Endothelial cell of hepatic sinusoid (primary cell): ENCODE results near the gene RASGRF2.

ENCODE experiments used
- in situ Hi-C: cut with HindIII; loops from 2 replicates; pipeline ENCODE4 v1.10.0; 2017; ENCODE audit warnings: low sequenced_read_pairs

The RASGRF2 gene

DNA sequence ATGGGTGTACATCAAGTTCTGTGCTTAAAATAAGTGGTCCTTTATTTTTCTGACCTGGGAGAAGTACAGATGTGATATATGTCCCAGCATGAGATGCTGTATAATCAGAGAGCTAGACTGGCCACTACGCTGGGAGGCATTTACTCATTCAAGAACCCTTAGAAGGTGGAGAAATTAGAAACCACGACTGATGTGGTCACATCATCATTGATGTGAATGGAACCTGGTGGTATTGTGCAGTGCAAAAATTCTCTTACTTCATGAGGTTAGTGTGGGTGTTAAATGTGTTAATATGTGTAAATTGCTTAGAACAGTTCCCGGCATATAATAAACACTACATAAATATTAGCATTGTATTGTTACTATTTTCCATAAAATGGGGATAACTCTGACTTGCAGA, 203.5 kb downstream of the RASGRF2 start:
- in situ Hi-C loops = no loop called here

DNA sequence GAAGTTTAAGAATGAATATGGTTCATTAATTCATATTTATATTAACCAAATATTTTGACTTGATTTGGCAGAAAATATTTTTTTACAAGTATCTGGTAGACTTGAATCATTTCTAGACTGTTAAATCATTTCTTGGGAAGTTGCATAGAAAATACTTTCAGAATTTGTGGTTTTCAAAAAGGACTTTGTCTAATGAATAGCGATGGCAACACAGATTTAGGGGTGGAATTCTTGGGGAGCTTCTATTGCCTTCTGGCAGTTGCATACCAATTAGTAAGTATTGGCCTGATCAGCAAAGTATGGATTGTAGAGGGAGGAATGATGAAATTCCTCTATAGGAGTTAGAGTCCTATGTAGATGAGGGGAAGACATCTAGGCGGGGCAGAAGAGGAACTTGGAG, 204.3 kb downstream of the RASGRF2 start:
- in situ Hi-C loops = no loop called here

DNA sequence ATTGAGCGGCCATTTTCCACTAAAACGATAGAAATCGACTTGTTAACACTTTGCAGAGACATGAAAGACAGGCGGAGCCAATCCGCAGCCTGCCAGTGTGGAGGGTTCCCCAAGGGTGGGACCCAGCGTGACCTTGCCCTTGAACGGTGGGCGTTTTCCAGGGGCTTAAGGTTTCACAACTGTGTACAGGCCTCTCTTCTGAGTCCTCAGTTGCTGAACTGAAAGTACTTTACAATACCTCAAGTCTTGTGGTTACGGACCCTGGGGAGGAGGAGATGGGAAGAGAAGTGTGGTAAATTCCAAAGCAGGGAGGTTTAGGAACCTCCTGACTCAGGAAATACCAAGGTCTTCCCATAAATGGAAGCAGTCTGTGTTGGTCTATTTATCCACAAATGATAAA, 204.8 kb downstream of the RASGRF2 start:
- in situ Hi-C loops = no loop called here

DNA sequence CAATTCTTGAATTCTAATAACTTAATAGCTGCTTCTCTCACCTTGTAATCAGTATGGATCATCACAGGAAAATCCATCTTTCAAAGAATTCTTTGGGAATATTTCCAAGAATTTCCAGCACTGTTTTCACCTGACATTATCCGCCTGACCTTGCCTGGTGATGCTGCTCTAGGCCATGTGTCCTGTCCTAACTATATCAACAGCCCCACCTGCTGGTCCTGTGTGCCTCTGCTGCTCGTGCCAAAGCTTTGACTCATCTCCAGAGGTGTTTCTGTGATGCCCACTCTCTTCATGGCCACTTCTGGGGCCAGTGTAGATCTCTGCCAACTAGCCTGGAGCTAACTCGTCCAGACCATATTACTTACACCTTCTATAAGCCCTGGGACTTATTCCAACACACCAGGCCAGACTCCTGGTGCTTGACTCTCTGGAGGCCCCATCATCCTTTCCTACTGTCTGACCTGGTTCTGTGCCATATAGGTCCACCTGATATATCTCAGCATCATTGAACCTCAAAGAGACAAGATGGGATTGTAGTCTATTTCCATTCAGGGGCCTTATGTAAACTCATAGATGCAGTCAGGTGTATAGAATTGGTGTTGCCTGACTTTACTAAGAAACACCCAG, 205.4 kb downstream of the RASGRF2 start:
- in situ Hi-C loops = no loop called here

DNA sequence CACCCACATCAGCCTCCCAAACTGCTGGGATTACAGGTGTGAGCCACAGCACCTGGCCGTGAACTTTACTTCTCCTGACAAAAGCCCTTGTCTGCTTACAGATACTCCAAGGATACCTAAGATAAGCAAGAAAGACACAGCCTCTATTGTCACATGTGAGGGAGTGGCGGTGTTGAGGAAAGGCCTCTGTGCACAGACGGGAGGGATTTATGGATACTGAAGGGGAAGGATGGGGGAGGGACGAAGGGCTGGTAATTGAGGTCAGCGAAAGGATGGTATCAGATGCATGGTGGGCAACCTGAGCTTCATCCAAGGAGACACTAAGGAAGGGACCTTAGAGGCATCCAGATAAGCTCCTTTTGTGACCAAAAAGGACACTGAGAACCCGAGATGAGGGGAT, 206.3 kb downstream of the RASGRF2 start:
- in situ Hi-C loops = no loop called here

DNA sequence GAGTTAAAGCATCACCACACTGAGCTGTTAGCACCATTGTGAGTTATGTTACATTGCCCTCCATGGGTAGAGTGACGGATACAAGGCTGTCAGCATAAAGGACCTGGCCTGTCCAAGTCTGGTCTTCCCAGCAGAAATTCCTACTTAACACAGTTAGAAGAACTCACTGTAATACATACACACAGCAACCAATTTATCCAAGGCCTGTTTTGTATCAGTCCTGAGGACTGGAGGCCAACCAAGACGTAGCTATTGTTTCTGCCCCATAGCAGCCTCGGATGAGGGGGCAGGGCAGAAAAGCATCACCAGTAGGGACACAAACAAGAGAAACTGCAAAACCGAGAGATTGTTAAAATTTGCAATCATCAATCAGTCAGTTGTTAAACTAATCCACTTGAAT, 206.9 kb downstream of the RASGRF2 start:
- in situ Hi-C loops = no loop called here

DNA sequence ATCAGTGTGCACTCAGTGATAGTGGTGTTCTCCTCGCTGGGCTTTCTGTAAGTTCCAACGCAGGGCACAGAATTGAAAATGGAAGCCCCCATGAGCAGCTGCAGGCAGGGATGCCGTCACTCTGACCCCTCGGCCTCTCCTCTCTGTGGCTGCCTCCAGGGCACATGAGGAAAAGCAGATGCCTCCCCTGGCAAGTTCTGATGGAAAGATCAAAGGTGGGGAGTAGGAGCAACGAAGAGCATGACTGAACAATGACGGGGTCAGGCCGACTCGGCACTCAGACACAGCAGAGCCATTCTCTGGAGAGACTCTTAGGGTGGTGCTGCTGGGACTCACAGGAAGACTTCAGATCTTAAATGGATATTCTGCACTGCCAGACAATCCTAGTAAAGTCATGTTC, 207.4 kb downstream of the RASGRF2 start:
- in situ Hi-C loops = no loop called here

DNA sequence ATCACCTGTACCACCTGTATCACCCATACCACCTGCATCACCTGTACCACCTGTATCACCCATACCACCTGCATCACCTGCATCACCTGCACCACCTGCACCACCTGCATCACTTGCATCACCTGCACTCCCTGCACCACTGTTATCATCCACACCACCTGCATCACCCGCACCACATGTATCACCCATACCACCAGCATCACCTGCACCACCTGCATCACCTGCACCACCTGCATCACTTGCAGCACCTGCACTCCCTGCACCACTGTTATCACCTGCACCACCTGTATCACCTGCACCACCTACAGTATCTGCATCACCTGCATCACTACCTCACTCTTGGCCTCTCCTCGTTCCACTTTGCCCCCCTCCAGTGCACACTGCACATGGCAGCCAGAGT, 209.8 kb downstream of the RASGRF2 start:
- in situ Hi-C loops = no loop called here

DNA sequence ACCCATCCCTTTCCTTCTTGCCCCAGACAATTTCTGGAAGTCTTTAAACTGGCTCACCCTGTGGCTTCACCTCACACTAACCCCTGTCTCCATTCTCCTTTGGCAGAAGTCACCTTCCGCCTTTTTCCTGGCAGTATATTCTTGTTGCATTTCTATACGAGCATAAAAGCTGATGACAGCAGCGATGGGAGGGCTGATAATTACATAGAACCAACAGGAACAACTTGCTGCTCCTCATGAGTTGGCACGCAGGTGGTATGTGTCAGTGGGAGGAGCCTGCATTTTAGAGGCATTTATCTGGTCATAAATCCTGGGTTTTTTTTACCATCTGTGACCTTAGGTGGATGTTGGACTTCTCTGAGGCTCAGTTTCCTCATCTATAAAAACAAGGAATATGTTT, 211.6 kb downstream of the RASGRF2 start:
- in situ Hi-C loops = no loop called here

DNA sequence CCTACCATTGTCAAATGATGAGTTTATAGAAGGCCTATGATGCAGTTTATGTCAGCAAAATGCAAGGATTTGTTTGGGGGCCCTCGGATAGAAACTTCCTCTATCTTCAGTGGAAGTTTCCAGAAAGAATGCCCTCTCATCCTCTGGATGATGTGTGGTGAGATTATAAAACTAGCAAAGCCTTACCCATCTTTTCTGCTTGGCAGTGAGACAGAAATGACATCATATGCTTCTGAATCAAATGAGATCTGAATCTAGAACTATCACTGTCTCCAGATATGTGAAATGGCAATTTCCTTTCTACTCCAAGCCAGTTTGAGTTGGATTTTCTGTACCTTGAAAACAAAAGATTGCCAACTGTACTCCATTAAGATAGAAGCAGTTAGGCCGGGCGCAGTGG, 212.5 kb downstream of the RASGRF2 start:
- in situ Hi-C loops = no loop called here

DNA sequence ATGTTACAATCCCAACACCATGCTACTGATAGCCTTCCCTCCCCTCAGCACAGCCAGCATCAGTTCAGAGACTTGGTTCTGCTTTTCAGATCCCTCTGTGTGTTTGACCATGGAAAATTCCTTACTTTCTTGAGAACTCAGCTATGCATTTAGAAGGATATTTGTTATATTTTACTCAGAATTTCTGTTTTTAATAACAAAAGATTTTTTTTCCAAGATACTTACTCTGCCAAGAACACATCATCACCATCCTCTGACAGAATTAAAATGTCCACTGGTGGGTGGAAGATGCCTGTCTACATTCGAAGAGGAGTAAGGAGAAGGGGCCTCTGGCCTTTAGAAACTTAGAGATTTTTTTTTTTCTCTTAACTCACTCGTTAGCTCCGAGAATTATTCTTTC, 216.9 kb downstream of the RASGRF2 start:
- in situ Hi-C loops = no loop called here

DNA sequence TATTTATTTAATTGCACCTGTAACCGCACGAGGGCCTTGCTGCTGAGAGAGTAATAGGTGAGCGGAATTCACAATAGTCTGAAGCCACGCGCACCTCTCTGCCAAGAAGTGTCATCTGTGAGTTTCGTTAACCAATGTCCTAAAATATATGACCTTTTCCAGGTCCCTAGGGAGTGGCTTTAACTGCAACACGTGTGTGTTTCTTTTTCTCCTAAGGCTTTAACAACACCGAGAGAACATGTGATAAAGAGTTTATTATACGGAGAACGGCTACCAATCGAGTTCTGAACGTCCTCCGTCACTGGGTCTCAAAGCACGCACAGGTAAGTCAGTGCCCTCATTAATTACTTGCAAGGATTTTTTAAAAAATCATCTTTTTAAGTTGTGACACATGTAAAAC, 219.8 kb downstream of the RASGRF2 start:
- in situ Hi-C loops = no loop called here

DNA sequence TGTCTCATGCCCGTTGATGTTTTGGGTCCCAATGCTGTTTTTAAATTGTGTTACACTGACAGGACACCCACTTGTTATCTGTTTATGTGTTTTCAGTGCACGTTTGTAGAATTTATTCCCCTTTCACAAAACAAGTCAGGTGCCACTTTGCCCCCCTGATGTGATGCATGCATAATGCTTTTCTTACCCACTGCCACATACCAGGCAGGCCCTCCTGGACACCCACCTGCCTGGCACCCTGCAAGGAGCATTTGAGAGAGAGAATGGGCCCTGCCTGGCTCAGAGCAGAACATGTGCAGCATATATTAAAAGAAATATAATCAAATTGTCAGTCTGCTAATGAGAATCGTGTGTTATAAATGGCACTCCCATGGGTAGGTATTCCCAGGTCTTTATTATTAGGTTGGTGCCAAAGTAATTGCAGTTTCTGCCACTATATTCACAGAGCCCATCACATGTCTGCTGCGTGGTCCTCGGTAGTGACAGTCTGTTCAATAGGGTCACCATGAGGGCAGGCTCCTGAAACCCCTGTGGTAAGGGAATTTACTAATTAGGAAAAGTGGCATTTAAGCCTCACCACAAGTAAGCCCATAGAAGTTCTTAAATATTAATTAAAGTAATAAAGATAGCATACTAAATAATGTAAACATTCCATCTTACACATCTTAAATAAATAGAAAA, 220.8 kb downstream of the RASGRF2 start:
- in situ Hi-C loops = no loop called here

DNA sequence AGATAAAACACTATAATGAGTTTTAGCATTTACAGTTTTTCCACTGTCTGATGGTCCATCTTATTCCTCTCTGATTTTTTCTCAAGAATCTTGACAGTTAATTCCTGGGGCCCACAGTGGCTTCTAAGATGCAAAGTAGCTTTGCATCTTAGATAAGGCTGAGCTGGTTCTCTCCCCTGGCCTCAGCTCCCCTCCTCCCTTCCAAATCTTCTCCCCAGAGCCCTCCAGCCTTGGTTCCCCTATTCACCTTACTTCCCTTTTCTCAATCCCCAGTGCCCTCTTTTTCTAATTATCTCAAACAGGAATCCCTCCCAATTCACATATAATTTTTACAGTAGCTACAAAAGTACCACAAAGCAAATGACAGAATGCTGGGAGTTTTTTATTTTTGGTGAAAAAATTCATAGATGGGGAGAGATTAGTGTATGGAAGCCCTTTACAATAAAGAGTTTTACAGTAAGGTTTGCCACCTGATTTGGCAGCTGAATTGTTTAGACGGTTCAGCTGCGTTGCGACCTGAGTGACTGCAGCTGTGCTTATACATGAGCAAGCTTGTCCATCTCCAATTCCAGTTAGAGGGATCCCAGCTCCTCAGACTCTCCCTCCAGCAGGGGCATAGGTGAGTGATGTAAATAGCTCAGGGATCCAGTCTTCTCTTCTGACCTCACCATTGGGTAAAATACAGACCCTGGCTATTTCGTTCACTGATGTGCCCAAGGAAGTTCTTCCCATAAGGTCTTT, 221.6 kb downstream of the RASGRF2 start:
- in situ Hi-C loops = no loop called here

DNA sequence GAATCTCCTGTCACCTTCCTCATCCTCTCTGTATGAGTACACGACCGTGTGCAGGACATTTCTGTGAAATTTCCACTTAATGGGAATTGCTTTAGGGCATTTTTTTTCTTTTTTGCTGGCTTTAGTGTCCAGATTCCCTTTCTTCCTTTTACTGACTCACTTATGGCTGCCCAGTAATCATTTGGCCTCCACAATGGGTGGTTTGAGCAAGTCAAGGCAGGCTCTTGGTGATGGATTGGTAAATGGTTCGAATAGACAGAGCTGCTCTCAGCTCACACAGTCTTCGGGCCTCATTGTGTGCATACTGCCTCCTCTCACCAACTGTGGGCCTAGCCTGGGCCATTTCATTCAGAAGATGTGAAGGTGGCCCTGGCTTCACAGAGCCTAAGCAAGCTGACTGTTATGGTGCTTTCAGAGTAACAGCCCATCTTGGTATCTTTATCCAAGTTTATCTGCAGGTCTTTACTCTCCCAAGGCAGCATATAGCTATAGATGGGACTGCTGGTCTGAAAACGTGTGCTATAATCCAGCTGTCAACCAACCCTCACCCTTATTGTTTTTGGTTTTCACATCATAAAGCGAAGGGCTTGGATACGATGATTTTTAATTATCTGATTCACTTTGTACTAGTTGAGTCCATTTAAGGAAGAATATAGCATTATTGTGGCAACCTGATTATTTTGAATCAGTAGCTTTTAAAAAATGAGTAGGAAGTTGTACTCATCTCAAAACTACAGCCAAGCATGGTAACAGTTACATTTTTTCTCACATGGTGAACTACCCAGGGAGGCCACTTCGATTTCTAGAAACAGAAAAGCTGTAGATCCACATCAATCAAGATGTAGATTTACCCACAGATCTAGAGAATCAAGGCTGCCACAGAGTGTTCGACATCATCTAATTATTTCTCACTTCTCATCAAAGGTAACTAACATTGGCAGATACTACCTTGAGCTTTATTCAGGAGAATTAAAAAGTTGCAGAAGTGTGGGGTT, 222.5 kb downstream of the RASGRF2 start:
- in situ Hi-C loops = no loop called here

DNA sequence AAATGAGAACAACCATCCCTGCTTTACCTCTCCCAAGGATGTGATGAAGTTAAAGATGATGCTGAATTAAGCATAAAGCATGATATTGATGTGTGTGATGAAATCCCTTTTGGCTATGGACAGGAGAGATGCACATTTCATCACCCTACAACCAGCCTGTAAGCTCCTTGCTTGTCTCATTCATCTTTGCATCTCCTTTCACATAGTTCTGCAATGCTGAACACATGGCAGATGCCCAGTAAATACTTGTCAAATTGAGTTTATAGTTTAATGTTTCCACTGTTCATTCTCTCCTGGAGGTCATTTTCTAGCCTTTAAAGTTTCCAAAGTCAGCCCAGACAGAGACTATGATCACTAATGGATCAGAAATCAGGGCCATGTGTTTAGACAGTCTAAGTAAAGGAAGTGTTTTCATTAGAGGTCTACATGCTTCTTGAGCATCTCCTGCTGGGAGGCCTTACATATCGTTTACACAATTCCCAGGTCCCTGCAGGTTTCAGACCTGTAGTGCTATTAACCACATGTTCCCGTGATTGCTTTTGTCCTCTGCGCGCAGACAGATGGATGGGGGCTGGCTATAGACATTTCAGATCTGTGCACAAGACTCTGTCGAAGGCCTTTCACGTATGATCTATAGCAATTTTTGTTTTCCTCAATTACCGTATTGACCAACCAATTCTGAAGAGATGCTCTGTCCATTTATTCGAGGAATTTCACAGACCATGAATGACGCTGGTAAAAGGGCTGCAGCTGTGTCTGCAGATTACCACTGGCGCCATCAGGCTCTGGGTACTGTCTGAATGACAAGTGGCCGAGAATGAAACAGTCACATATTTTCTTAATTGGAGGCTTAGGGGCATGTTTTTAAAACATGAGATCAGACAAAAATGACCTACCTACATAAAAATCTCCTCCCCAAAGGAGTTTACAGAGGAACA, 223.9 kb downstream of the RASGRF2 start:
- in situ Hi-C loops = no loop called here

DNA sequence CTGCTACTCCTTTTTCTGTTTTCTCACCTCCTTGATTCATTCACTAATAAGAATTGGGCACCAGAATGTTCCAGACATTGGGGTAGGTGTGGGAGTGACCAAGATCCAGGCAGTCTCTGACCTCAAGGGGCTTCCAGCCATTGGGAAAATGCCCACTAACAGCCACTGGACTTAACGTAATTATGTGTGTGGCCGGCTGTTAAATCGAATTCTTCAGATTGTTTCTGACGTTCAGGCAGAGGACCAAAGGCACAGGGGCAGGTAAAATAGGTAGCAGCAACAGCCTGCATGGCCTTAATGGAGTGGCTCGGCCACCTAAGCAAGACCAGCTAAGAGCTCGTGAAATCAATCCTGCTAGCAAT, 224.6 kb downstream of the RASGRF2 start:
- in situ Hi-C loops = no loop called here

DNA sequence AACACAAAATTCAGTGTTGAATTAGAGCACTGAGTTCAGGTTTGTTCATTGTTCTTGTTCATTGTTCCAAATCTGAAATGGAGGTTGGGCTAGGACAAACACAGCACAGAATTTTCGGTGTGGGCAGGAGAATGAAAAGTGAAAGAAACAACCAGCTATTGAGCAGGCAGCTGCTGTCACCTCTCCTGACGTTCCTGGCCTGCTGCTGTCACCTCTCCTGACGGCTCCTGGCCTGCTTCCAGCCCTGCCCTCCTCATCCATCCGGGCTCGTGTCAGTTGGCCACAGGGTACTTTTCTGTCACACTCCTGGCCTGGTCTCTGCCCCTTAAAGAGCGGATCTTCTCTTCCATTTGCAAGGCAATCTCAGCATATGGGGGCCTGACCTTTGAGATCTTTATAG, 227.7 kb downstream of the RASGRF2 start:
- in situ Hi-C loops = no loop called here

DNA sequence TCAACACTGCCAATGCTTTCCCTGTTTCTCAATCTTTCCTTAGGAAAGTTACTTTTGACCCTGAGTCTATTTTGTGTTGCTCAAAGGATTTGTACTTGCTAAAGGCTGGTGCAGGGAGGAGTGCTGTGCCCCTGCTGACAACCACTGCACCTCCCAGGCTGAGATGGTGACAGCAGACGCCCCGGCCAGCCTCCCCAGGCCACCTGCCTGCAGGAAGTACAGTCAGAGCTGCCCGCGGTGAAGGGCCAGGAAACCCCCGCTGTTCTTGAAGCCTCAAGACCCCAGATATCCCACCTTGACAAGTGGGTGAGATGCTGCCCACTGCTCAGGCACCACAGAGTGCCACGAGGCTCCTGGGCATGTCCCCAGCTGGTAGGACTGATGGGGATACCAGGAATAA, 228.8 kb downstream of the RASGRF2 start:
- in situ Hi-C loops = no loop called here

DNA sequence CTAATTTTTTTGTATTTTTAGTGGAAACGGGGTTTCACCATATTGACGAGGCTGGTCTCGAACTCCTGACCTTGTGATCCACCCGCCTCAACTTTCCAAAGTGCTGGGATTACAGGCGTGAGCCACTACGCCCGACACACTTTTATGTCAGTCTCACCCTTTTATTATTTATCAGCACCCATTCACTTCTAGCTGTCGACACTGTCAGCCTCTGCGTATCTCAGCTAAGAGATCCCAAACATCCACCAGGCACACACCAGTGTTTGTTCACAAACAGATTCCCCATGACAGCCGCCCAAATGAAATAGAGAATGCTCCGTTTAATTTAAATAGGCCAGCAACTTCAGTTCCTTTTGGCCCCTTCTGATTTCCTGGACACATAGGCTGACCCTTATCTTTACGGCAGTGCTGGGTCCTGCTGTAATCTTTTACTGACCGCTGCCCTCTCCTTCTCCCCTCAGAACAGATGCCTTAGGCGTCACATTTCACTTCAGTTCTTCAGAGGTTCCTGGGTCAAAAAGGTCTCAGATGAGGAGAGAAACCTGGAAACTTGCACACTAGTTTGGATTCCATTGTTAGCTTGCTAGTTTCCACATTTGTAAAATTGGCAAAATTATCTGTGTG, 229.8 kb downstream of the RASGRF2 start:
- in situ Hi-C loops = no loop called here
